ENCODE results near the gene UBE3B.

DNA sequence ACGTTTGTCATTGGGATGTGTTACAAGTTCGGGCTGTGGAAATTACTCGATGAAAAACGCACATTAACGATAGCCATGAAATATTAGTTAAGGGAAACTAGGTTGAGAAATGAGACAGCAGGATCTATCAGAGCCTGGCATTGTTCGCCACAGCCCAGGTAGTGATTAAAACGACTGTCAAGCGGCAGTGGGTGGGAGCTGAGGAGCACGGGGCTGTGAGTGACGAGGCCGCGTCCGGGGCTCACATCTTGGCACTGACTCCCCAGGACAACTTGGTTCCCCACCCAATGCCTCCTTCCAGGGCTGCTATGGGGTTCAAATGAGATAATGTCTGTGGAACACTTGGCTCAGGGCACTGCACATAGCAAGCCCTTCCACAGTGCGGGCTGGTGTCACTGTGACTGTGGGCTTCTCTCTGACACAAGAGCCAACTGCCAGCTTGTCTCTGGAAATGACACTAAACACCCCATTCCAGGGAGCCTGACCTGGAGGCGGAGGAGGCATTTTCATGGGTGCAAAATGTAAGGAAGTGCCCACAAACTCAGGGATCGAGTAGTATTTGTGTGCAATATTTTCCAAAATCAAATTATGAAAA lies 76.6 kb downstream of the UBE3B start:
- TF ChIP-seq, protein P1, sequence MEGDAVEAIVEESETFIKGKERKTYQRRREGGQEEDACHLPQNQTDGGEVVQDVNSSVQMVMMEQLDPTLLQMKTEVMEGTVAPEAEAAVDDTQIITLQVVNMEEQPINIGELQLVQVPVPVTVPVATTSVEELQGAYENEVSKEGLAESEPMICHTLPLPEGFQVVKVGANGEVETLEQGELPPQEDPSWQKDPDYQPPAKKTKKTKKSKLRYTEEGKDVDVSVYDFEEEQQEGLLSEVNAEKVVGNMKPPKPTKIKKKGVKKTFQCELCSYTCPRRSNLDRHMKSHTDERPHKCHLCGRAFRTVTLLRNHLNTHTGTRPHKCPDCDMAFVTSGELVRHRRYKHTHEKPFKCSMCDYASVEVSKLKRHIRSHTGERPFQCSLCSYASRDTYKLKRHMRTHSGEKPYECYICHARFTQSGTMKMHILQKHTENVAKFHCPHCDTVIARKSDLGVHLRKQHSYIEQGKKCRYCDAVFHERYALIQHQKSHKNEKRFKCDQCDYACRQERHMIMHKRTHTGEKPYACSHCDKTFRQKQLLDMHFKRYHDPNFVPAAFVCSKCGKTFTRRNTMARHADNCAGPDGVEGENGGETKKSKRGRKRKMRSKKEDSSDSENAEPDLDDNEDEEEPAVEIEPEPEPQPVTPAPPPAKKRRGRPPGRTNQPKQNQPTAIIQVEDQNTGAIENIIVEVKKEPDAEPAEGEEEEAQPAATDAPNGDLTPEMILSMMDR (IDR thresholded peaks at IDR 0.05), result no peak
- no peak for TF ChIP-seq EP300 (IDR thresholded peaks at IDR 0.05)
